ENCODE measurements around the gene ZNF593. TPM values are rescaled to one million over a fixed set of nuclear protein-coding genes. Genes with fewer than 3 reads are reported as not detected.

ZNF593 gene
- total RNA-seq, 4 donors from 2014 or later = 7.9 to 27.1 (median 16.3) TPM

DNA sequence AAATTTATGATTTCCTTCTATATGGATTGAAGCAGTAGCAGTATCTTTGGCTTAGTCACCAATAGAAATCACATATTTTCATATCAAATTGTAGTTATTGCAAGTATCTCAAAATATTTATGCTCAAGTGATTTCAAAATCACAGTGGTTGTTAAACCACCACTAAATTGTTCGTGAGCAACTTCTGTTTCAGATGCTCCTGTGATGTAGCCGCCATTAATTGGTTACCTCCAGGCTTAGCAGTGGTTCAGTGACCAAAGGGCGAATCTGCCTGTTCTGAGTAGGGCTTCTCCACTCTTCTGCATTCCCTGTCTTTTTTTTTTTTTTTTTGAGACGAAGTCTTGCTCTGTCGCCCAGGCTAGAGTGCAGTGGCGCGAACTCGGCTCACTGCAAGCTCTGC is 5.6 kb downstream of the ZNF593 start:
- Histone ChIP-seq H3K27ac (no peak overlapping the region), H3K4me1 (peaks cover 0 to 5% of the 10 kb centered on the region in 2 donors), H3K36me3 (no peaks in the 10 kb centered on the region), H3K9me3 (no peaks in the 10 kb centered on the region), H3K27me3 (no peaks in the 10 kb centered on the region), H3K4me3 (no peak overlapping the region)
- intact Hi-C loops (cut with DNase I; ENCODE audit: low total_unique reads) = no loop called here
- no peak for TF ChIP-seq POLR2A (IDR thresholded peaks at IDR 0.05)
- TF ChIP-seq, protein P1, sequence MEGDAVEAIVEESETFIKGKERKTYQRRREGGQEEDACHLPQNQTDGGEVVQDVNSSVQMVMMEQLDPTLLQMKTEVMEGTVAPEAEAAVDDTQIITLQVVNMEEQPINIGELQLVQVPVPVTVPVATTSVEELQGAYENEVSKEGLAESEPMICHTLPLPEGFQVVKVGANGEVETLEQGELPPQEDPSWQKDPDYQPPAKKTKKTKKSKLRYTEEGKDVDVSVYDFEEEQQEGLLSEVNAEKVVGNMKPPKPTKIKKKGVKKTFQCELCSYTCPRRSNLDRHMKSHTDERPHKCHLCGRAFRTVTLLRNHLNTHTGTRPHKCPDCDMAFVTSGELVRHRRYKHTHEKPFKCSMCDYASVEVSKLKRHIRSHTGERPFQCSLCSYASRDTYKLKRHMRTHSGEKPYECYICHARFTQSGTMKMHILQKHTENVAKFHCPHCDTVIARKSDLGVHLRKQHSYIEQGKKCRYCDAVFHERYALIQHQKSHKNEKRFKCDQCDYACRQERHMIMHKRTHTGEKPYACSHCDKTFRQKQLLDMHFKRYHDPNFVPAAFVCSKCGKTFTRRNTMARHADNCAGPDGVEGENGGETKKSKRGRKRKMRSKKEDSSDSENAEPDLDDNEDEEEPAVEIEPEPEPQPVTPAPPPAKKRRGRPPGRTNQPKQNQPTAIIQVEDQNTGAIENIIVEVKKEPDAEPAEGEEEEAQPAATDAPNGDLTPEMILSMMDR (IDR thresholded peaks at IDR 0.05) = no peak
- no peak for DNase-seq

DNA sequence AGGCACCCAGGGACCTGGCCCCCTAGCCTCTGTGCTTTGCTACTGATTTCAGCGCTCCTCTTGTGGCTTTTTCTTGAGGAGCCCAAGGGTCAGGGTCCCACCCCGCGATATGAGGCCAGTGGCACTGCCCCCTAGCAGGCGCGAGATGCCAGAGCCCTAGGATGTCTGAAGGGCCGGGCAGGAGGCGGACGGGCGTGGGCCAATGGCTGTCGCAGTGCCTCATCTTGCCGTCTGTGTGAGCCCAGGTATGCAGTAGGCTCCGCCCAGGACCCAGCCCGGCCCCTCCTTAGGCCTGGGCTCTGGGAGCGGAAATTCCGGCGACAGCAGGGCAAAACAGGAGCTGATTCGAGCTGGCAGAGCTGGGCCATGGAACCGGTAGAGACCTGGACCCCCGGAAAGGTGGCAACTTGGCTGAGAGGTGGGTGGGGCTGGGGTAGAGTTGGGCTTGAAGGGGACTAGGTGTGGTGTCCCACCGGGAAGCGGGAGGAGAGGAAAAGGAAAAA is 7.5 kb downstream of the ZNF593 start, which contains the start of gene CNKSR1:
CNKSR1 (plus strand) TSS at position 310 of the 503 bp plus-strand sequence; CDS start at position 367, 57 bp downstream.
- Histone ChIP-seq H3K4me3 (no peak within 1 kb of the TSS), H3K36me3 (no peaks in the 10 kb centered on the region), H3K4me1 (no peaks in the 10 kb centered on the region), H3K27ac (no peak within 1 kb of the TSS), H3K9me3 (no peaks in the 10 kb centered on the region), H3K27me3 (no peaks in the 10 kb centered on the region)
- DNase-seq = no peak
- no peak for TF ChIP-seq POLR2A (IDR thresholded peaks at IDR 0.05)
- TF ChIP-seq, protein P1 (IDR thresholded peaks at IDR 0.05) = no peak
- intact Hi-C loops (cut with DNase I; ENCODE audit: low total_unique reads) = no loop called here

DNA sequence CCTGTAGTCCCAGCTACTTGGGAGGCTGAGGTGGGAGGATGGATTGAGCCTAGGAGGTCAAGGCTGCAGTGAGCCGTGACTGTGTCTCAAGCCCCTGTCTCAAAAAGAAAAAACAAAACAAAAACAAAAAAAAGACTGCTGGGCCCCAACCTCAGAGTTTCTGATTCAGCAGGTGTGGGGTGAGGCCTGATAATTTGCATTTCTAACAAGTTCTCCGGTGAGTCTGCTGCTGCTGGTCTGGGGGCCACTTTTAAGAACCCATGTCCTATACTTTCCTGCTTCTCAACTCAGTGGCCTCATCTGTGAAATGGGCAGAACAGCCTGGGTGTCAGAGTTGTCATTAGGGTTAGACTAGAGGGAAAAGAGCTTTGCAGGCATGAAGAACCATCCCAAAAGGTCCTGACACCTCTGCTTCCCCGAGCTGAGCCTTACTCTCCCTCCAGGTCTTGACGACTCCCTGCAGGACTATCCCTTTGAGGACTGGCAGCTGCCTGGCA is 10.3 kb downstream of the ZNF593 start:
- intact Hi-C loops (cut with DNase I; ENCODE audit: low total_unique reads) = no loop called here
- H3K4me1 ChIP-seq = no peaks in the 10 kb centered on the region

DNA sequence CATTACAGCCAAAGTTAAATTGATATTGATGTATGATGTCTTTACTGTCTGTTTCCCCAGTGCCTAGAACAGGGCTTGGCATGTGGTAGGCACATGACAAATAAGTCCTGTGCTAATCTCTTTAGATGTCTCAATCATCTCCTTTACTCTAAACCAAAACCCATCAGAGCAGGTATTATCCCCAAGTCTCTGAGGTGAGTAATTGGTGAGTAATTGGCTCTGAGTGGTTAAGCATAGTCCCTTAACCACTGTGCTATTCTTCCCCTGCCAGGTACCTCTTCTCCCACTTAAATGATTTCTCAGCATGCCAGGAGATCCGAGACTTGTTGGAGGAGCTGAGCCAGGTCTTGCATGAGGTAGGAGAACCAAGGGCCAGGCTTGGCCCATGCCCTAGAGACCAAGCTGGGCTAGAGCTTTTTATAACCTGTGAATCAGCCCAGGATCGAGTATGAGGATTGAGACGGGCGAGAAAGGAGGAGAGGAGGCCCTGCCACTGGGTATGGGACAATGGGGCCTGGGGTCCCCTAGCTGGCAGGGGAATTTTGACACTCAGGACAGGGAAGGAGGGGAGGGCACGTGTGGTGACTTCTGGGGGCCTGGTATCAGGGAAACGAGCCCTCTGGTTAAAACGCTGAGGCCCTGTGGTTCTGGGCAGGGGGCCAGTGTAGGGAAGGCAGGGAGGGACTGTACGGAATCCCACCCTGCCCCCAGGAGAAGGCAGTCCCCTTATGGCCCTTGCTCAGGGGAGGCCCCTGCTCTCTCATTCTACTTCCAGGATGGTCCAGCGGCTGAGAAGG is 12.1 kb downstream of the ZNF593 start:
- intact Hi-C loops (cut with DNase I; ENCODE audit: low total_unique reads) = no loop called here
- no peaks in the 10 kb centered on the region for H3K27me3 ChIP-seq
- TF ChIP-seq, protein P1 (IDR thresholded peaks at IDR 0.05) = no peak
- no peak for DNase-seq
- H3K36me3 ChIP-seq = no peaks in the 10 kb centered on the region
- H3K4me3 ChIP-seq = no peak overlapping the region
- H3K9me3 ChIP-seq = no peaks in the 10 kb centered on the region
- H3K27ac ChIP-seq = no peak overlapping the region
- H3K4me1 ChIP-seq = no peaks in the 10 kb centered on the region

More for the DNA sequence above, 10.3 kb downstream of the ZNF593 start:
- DNase-seq = no peak
- no peaks in the 10 kb centered on the region for H3K27me3 ChIP-seq
- H3K9me3 ChIP-seq = no peaks in the 10 kb centered on the region
- no peaks in the 10 kb centered on the region for H3K36me3 ChIP-seq
- TF ChIP-seq POLR2A (IDR thresholded peaks at IDR 0.05) = no peak
- TF ChIP-seq, protein P1 (IDR thresholded peaks at IDR 0.05) = no peak
- no peak overlapping the region for H3K4me3 ChIP-seq
- no peak overlapping the region for H3K27ac ChIP-seq

DNA sequence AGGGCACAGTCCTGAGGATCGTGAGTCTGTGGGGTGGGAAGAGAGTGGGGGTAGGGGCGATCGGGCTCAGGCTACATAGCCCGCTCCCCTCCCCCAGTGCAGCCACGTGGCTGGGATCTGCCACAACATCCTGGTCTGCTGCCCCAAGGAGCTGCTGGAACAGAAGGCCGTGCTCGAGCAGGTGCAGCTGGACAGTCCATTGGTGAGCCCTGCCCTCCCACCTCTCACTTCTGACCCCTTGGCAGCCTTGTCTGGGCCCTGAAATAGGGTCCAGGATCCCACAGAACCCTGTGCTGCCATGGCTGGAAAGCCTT is 12.6 kb downstream of the ZNF593 start:
- Histone ChIP-seq H3K9me3 (no peaks in the 10 kb centered on the region), H3K27me3 (no peaks in the 10 kb centered on the region), H3K4me3 (no peak overlapping the region), H3K4me1 (no peaks in the 10 kb centered on the region), H3K27ac (no peak overlapping the region), H3K36me3 (no peaks in the 10 kb centered on the region)
- TF ChIP-seq, protein P1 (IDR thresholded peaks at IDR 0.05) = no peak
- TF ChIP-seq POLR2A (IDR thresholded peaks at IDR 0.05) = no peak
- no peak for DNase-seq
- intact Hi-C loops (cut with DNase I; ENCODE audit: low total_unique reads) = no loop called here

All from uterus (tissue), 4 donors.